VCaP (cell line): ENCODE measurements around the gene VSX2.

Source experiments
- H3K27ac ChIP-seq: fragments of 450-650 bp; 2 replicates; pipeline ENCODE4 v1.5.1; 2017
- CTCF ChIP-seq: fragments of 450-650 bp; conservative IDR thresholded peaks from 2 replicates; pipeline ENCODE4 v1.5.1; 2017; ENCODE audit warnings: mild to moderate bottlenecking, moderate library complexity

VSX2 gene

GRCh38 chr14:74231784-74232183, 7.5 kb upstream of the VSX2 start:
- no peak overlapping the region for H3K27ac ChIP-seq
- no peak for TF ChIP-seq CTCF

DNA sequence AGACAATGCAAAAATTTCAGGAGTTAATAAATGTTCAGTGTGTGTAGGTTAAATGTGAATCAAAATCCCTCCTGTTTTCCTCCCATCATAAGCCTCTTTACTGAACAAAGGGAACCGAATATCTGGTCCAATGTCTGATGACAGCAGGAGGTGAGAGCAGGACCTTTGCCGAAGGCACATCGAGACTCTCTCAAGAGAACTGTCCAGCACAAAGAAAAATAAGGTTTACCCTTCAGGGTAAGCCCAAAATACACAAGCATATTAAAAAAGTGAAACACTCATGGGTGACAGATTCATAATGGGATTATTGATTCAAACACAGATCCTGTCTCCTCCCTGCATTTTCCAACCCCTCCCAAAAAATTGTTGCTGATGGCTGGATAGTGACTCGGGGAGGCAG, 4.2 kb upstream of the VSX2 start:
- TF ChIP-seq CTCF, result no peak
- no peak overlapping the region for H3K27ac ChIP-seq

- no peak overlapping the region for H3K27ac ChIP-seq
- TF ChIP-seq CTCF, result no peak
Observed at GRCh38 chr14:74237441-74237840, 1.8 kb upstream of the VSX2 start.

GRCh38 chr14:74239848-74240793, 872 bp downstream of the VSX2 start:
- H3K27ac ChIP-seq, result no peak overlapping the region
- no peak for TF ChIP-seq CTCF

DNA sequence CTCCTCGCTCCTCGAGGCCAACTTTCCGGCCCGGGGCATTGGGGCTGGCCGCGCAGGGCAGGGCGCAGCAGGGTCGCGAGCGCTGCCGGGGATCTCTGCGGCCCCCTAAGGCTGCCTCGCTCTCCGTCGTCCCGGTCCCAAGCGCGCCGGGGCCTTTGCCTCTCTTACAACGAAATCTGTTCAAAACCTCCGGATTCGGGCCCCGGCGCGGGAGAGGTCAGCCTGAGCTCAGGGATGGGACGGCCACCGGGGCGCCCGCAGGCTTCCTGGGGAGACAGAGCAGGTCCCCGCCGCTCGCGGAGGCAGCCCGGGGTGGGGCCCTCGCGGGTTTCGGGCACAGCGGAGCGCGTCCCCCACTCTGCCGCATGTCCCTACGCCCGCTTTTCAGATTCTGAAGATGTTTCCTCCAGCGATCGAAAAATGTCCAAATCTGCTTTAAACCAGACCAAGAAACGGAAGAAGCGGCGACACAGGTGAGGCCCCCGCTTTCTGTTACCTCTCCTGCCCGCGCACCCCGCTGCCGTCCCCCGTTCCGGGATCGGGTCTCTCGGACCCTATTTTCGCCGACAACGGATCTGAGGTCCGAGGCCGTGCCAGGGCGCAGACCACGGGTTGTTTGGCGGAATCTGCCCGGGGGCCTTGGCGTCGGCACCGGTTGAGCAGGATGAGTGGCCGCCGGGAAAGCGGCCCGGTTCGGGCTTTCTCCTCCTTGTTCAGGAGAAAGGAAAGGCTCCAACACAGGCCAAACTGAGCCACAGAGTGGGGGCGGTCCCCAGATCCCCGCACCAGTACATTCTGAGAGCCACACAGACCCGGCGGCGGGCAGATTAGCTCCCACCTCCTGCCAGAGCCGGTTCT, 1.8 kb downstream of the VSX2 start:
- TF ChIP-seq CTCF, result no peak
- no peak overlapping the region for H3K27ac ChIP-seq

GRCh38 chr14:74241652-74242017, 2.4 kb downstream of the VSX2 start:
- no peak for TF ChIP-seq CTCF
- H3K27ac ChIP-seq, result no peak overlapping the region
